Prostate gland (tissue), 2 donors: ENCODE measurements around the gene CIDEB. TPM values are rescaled to one million over a fixed set of nuclear protein-coding genes. Genes with fewer than 3 reads are reported as not detected.

ENCODE experiments used
- DNase-seq: peaks from one replicate; pipeline ENCODE4 v3.0.0-alpha.2; 2019; ENCODE audit warnings: low spot score
- H3K27ac ChIP-seq, 2 donors: fragments of 200-600 bp; sonication (generic); 2 replicates each; pipeline ENCODE4 v1.5.1; 2017 to 2019
- H3K27me3 ChIP-seq: fragments of 200-600 bp; sonication (generic); replicated peaks from 2 replicates; pipeline ENCODE4 v1.5.1; 2019; ENCODE audit not compliant: insufficient read depth
- H3K36me3 ChIP-seq, 2 donors: fragments of 200-600 bp; sonication (generic); 1 replicate in 1 of 2; 2 replicates in 1 of 2; pipeline versions ENCODE4 v1.5.1 to v1.8.1; 2017 to 2019
- H3K4me1 ChIP-seq: fragments of 200-600 bp; sonication (generic); replicated peaks from 2 replicates; pipeline ENCODE4 v1.5.1; 2019
- H3K4me3 ChIP-seq, 2 donors: fragments of 200-600 bp; sonication (generic); 2 replicates each; pipeline ENCODE4 v1.5.1; 2017 to 2019
- H3K9me3 ChIP-seq: fragments of 200-600 bp; sonication (generic); 2 replicates; pipeline ENCODE4 v1.5.1; 2017
- POLR2A ChIP-seq: fragments of 450-650 bp; IDR thresholded peaks from one replicate; pipeline ENCODE4 v1.6.1; 2016; ENCODE audit warnings: antibody characterized with exemption, mild to moderate bottlenecking
- POLR2AphosphoS5 ChIP-seq: sonication (generic); formaldehyde crosslinking; IDR thresholded peaks from one replicate; pipeline ENCODE4 v1.6.1; 2017; ENCODE audit warnings: antibody characterized with exemption
- WGBS: methylation state at CpG from one replicate; pipeline ENCODE4 v1.1.5; 2018; 5-methylcytosine and 5-hydroxymethylcytosine counted together
- intact Hi-C: fragments of 100-400 bp; cut with DNase I; formaldehyde crosslinking; loops from one replicate; pipeline ENCODE4 v1.14.2; 2022
- total RNA-seq, 2 donors: library from RNA; depleted of rRNA; stranded (reverse); fragments of >200 nt; gene quantifications; one replicate each; pipeline ENCODE4 v1.1.0, GENCODE V29; 2016
- TF ChIP-seq, protein P1 (sequence below), 4 experiments: fragments of 200-600 bp in 2 of 4; fragments of 450-650 bp in 2 of 4; sonication (generic) in 2 of 4; IDR thresholded peaks; 1 replicate in 3 of 4; 2 replicates in 1 of 4; pipeline ENCODE4 v1.5.1; 2016 to 2019; ENCODE audit warnings: antibody characterized with exemption in 4 of 4, mild to moderate bottlenecking in 2 of 4, moderate library complexity in 2 of 4

CIDEB gene
- total RNA-seq, 2 donors from 2014 or later = 9.1 to 17.8 TPM

DNA sequence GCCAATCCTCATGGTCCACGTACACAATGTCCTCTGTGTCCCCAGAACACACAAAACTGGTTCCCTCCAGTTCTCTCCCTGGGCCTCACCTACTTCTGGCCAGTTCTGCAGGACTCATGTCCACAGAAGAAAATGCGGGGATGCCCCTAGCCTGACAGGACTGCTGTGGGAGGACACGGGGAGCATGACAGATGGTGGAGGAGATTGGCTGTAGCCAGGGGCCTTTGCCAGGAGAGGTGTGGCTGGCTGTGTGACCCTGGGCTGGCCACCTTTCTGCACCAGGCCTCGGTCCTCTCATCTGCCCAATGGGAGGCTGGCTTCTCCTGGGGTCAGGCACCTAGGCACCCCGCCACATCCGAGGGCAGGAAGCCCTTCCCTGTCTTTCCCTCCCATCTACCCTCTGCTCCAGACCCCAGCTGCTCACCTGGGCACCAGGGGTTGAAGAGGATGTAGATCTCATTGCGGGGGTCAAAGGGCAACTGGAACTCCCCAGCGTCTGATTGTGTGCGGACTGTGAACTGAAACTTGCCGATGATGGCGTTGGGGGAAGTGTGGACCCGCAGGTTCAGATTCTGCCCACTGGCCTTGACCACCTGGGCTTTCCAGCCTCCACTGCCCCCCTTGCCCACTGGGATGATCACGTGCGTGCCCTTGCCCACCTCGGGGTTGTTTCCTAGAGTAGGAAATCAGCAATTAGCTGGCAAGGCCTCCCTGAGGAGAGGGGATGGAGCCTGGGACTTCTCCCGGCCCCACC is 47.6 kb downstream of the CIDEB start:
- no peak for TF ChIP-seq POLR2A
- TF ChIP-seq POLR2AphosphoS5 = no peak
- TF ChIP-seq, protein P1, sequence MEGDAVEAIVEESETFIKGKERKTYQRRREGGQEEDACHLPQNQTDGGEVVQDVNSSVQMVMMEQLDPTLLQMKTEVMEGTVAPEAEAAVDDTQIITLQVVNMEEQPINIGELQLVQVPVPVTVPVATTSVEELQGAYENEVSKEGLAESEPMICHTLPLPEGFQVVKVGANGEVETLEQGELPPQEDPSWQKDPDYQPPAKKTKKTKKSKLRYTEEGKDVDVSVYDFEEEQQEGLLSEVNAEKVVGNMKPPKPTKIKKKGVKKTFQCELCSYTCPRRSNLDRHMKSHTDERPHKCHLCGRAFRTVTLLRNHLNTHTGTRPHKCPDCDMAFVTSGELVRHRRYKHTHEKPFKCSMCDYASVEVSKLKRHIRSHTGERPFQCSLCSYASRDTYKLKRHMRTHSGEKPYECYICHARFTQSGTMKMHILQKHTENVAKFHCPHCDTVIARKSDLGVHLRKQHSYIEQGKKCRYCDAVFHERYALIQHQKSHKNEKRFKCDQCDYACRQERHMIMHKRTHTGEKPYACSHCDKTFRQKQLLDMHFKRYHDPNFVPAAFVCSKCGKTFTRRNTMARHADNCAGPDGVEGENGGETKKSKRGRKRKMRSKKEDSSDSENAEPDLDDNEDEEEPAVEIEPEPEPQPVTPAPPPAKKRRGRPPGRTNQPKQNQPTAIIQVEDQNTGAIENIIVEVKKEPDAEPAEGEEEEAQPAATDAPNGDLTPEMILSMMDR (IDR thresholded peaks at IDR 0.05) = no peak
- intact Hi-C loops = no loop called here
- H3K4me3 ChIP-seq = no peak overlapping the region
- no peaks in the 10 kb centered on the region for H3K36me3 ChIP-seq
- WGBS = 79% methylated on average over 14 of the region's 16 CpGs
- no peaks in the 10 kb centered on the region for H3K9me3 ChIP-seq
- H3K27ac ChIP-seq = peak overlapping the region; percentile 15 to 34
- no peaks in the 10 kb centered on the region for H3K27me3 ChIP-seq
- H3K4me1 ChIP-seq = no peaks in the 10 kb centered on the region
- DNase-seq = peak; percentile 23

DNA sequence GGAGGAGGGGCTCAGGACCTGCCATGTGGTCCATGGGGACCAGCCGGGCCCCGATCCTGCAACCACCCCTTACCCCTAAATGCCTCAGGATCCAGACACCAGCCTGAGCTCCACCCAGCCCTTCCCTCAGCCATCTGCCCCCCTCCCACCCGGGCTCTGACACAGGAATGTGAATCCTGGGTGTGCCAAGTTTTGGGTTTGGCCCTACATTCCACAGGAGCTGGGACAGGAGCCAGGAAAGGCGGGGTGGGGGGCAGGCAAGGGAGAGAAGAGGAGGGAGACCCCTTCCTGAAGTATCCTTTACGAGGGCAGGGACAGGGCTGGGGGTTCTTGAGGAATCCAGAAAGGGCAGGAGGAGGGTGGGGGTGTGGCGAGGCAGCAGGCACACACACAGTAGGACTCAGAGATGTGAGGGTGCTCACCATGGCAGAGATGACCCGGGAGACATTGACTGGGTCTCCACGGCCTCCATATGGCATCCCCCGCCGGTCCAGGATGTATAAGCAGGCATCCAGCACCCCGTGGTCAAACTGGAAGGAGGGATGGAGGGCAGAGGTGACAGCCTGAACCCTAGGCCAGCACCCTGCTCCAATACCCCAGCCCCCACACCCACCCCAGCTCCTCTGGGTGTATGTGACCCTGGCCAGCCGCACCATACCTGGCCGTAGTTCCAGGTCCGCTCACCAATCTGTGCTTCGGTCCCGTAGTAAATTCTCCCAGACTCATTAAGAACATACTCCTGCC is 48.3 kb downstream of the CIDEB start:
- Histone ChIP-seq H3K4me1 (no peaks in the 10 kb centered on the region), H3K36me3 (no peaks in the 10 kb centered on the region), H3K27me3 (no peaks in the 10 kb centered on the region), H3K27ac (peak overlapping the region; percentile 15 to 34), H3K4me3 (no peak overlapping the region), H3K9me3 (no peaks in the 10 kb centered on the region)
- intact Hi-C loops = no loop called here
- peak; percentile 29 for DNase-seq
- TF ChIP-seq POLR2AphosphoS5 = no peak
- TF ChIP-seq, protein P1 (IDR thresholded peaks at IDR 0.05) = no peak
- no peak for TF ChIP-seq POLR2A
- WGBS = 61% methylated on average over 16 of the region's 16 CpGs

DNA sequence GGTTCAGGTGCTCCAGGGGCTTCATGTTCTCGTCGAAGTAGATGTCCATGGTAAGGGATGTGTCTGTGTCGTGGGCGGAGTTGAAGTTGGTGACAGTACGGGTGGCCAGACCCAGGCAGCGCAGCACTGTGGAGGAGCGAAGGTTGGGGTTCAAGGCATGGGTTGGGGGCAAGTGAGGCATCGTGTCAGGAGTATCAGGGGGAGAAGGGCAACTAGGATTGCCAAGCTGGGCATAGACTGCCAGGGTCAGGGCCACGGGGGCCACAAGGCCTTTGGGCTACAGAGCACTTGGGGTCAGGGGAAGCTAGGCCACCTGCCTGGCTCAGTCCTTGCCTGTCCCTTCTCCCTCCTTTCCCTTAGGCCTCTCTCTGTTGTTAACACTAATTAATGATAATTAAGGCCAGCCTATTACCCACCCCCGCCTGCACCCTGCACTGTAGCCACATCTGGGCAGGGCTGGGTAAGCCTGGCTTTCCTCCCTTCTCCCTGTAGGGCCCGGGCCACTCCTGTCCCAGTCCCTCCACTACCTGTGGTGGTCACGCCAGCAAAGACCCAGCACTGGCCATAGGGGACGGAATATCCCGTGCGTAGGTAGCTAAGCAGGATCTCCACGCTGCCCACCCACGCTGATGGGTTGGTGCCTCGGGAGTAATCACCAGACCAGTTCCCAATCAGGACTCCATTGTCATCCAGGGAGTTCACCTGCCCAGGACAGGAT is 49.1 kb downstream of the CIDEB start:
- H3K27ac ChIP-seq = peak overlapping the region in 1 of 2 donors; percentile 15
- 76% methylated on average over 18 of the region's 18 CpGs for WGBS
- no peaks in the 10 kb centered on the region for H3K36me3 ChIP-seq
- H3K4me1 ChIP-seq = no peaks in the 10 kb centered on the region
- H3K27me3 ChIP-seq = no peaks in the 10 kb centered on the region
- H3K9me3 ChIP-seq = no peaks in the 10 kb centered on the region
- DNase-seq = no peak
- no peak overlapping the region for H3K4me3 ChIP-seq
- no peak for TF ChIP-seq POLR2AphosphoS5
- no peak for TF ChIP-seq POLR2A
- TF ChIP-seq, protein P1 (IDR thresholded peaks at IDR 0.05) = no peak
- intact Hi-C loops = no loop called here

DNA sequence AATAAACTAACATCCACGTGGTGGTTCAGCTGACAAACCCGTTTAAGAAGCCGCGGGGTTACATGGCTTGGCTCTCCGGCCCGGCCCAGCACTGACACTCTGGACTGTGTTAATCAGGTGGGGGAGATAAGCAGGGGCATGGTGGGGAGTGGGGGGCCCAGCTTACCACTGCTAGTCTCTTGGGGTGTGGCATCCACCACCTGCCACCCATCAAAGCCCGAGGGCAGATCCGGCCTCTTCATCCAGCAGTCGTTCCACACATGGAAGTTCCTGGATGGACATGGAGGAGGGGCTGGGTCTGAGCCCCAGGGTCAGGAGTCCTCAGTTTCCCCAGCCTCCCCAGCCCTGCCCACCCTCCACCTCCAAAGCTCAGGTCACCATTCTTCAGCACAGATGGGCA is 49.7 kb downstream of the CIDEB start:
- Histone ChIP-seq H3K9me3 (no peaks in the 10 kb centered on the region), H3K4me3 (no peak overlapping the region), H3K36me3 (no peaks in the 10 kb centered on the region), H3K4me1 (no peaks in the 10 kb centered on the region), H3K27ac (no peak overlapping the region), H3K27me3 (no peaks in the 10 kb centered on the region)
- TF ChIP-seq, protein P1 (IDR thresholded peaks at IDR 0.05) = no peak
- TF ChIP-seq POLR2AphosphoS5 = no peak
- TF ChIP-seq POLR2A = no peak
- intact Hi-C loops = no loop called here
- no peak for DNase-seq
- 88% methylated on average over 9 of the region's 9 CpGs for WGBS
